ENCODE data around the gene TRIP11.

The TRIP11 gene

GRCh38 chr14:92005019-92005418 is 34.8 kb downstream of the TRIP11 start:
- H3K27me3 ChIP-seq (replicated peaks; ENCODE audit: control insufficient read depth, insufficient read depth, low read length), result no peaks in the 10 kb centered on the region
- no peak overlapping the region for H3K4me3 ChIP-seq (ENCODE audit: low read length)
- H3K36me3 ChIP-seq (ENCODE audit: control insufficient read depth, insufficient read depth, low read length, severe bottlenecking), result peaks cover 59% of the 10 kb centered on the region
- H3K9ac ChIP-seq (ENCODE audit: low read length), result no peak overlapping the region
- no peak for DNase-seq (ENCODE audit: low read depth)
- H3K9me3 ChIP-seq (ENCODE audit: control insufficient read depth, low read length), result no peaks in the 10 kb centered on the region
- H3K4me1 ChIP-seq (ENCODE audit: control insufficient read depth, insufficient read depth, low read length), result peaks cover 3% of the 10 kb centered on the region

DNA sequence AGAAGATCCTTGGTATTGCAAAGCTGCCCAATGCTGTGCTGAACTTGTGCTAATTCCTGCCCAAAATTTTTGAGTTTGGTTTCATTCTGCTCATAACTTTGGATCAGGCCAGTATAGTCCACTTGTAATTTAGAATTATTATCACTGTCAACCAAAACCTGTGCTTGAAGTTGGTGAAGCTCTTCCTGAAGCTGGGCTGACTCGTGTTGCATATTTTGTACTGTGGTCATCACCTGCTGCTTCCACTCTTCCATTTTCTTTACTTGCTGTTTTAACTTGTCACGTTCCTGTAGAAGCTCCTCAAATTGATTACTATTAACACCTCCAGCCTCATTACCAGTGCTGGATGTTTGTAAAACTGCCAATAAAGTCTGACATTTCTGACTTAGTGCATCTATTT is 35.8 kb downstream of the TRIP11 start:
- Histone ChIP-seq H3K4me3 (ENCODE audit: low read length) (no peak overlapping the region), H3K9me3 (ENCODE audit: control insufficient read depth, low read length) (no peaks in the 10 kb centered on the region), H3K4me1 (ENCODE audit: control insufficient read depth, insufficient read depth, low read length) (peaks cover 4% of the 10 kb centered on the region), H3K9ac (ENCODE audit: low read length) (no peak overlapping the region), H3K36me3 (ENCODE audit: control insufficient read depth, insufficient read depth, low read length, severe bottlenecking) (peaks cover 51% of the 10 kb centered on the region), H3K27me3 (replicated peaks; ENCODE audit: control insufficient read depth, insufficient read depth, low read length) (no peaks in the 10 kb centered on the region)
- no peak for DNase-seq (ENCODE audit: low read depth)

GRCh38 chr14:91998667-91999570 is 40.9 kb downstream of the TRIP11 start:
- Histone ChIP-seq H3K27me3 (replicated peaks; ENCODE audit: control insufficient read depth, insufficient read depth, low read length) (no peaks in the 10 kb centered on the region), H3K4me1 (ENCODE audit: control insufficient read depth, insufficient read depth, low read length) (peaks cover 17% of the 10 kb centered on the region), H3K9ac (ENCODE audit: low read length) (no peak overlapping the region), H3K9me3 (ENCODE audit: control insufficient read depth, low read length) (no peaks in the 10 kb centered on the region), H3K36me3 (ENCODE audit: control insufficient read depth, insufficient read depth, low read length, severe bottlenecking) (peaks cover 28% of the 10 kb centered on the region), H3K4me3 (ENCODE audit: low read length) (no peak overlapping the region)
- DNase-seq (ENCODE audit: low read depth), result no peak

DNA sequence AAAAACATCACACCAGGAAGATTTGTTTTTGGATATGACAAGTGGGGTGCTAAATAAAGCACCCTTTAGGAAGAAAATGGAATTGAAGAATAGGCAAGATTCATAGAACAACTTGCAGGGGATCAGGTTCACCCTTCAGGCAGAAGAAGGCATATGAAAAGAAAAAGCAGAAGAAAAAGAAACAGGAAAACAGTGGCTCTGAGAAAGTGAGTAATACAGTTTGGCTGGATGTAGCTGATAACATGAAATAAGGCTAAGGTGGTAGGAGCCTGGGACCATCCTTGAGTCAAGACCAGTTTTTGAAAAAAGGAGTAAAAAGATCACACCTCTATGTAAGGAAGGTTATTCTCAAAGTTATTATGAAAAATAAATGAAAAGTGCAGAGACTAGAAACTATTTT is 42.4 kb downstream of the TRIP11 start:
- peaks cover 17% of the 10 kb centered on the region for H3K4me1 ChIP-seq (ENCODE audit: control insufficient read depth, insufficient read depth, low read length)
- H3K4me3 ChIP-seq (ENCODE audit: low read length), result no peak overlapping the region
- H3K36me3 ChIP-seq (ENCODE audit: control insufficient read depth, insufficient read depth, low read length, severe bottlenecking), result peaks cover 37% of the 10 kb centered on the region
- DNase-seq (ENCODE audit: low read depth), result peak; percentile 27
- H3K9me3 ChIP-seq (ENCODE audit: control insufficient read depth, low read length), result no peaks in the 10 kb centered on the region
- no peak overlapping the region for H3K9ac ChIP-seq (ENCODE audit: low read length)
- no peaks in the 10 kb centered on the region for H3K27me3 ChIP-seq (replicated peaks; ENCODE audit: control insufficient read depth, insufficient read depth, low read length)

DNA sequence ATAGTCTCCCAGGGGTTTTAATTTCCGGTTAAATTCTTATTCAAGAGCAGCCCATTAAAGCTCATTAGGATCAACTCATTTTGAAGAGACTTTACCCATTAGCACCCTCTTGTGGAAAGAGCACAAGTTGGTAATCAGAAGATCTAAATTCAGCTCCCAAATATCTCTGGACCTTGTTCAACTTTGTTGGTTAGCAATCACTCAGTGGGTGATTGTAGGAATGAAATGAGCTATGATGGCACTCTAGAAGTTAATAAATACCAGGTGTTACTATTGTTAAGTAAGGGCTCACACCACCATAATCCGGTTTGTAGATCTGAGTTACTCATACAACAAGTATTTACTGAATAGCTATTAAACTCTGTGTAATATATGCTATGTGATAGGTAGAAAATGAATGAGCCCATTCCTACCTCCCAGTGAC is 42.9 kb downstream of the TRIP11 start:
- DNase-seq (ENCODE audit: low read depth), result peak; percentile 89
- no peak overlapping the region for H3K4me3 ChIP-seq (ENCODE audit: low read length)
- no peak overlapping the region for H3K9ac ChIP-seq (ENCODE audit: low read length)
- H3K4me1 ChIP-seq (ENCODE audit: control insufficient read depth, insufficient read depth, low read length), result peaks cover 17% of the 10 kb centered on the region
- no peaks in the 10 kb centered on the region for H3K27me3 ChIP-seq (replicated peaks; ENCODE audit: control insufficient read depth, insufficient read depth, low read length)
- H3K9me3 ChIP-seq (ENCODE audit: control insufficient read depth, low read length), result no peaks in the 10 kb centered on the region
- H3K36me3 ChIP-seq (ENCODE audit: control insufficient read depth, insufficient read depth, low read length, severe bottlenecking), result peaks cover 43% of the 10 kb centered on the region

DNA sequence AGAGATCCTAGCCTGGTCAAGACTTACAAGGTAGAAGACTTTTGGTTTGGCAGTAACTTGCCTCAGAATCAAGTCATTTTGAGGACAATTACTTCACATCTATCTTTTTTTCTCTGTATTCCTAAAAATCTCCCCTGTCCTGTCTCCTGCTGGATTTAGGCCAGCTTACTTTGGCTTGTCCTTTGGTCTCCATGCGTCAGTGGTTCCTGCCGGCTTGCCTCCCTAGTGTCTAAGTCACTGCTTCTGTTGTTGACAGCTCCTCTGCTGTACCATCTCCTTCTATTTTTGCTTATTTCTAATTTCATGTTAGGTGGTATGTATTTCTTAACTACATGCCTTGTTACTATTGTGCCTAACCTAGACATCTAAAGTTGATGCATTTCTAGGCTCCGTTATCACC is 52.7 kb downstream of the TRIP11 start:
- H3K4me3 ChIP-seq (ENCODE audit: low read length), result no peak overlapping the region
- no peak overlapping the region for H3K9ac ChIP-seq (ENCODE audit: low read length)
- H3K9me3 ChIP-seq (ENCODE audit: control insufficient read depth, low read length), result no peaks in the 10 kb centered on the region
- no peaks in the 10 kb centered on the region for H3K27me3 ChIP-seq (replicated peaks; ENCODE audit: control insufficient read depth, insufficient read depth, low read length)
- peaks cover 41% of the 10 kb centered on the region for H3K4me1 ChIP-seq (ENCODE audit: control insufficient read depth, insufficient read depth, low read length)
- H3K36me3 ChIP-seq (ENCODE audit: control insufficient read depth, insufficient read depth, low read length, severe bottlenecking), result peaks cover 53% of the 10 kb centered on the region
- no peak for DNase-seq (ENCODE audit: low read depth)

- H3K27me3 ChIP-seq (replicated peaks; ENCODE audit: control insufficient read depth, insufficient read depth, low read length), result no peaks in the 10 kb centered on the region
- no peaks in the 10 kb centered on the region for H3K9me3 ChIP-seq (ENCODE audit: control insufficient read depth, low read length)
- H3K9ac ChIP-seq (ENCODE audit: low read length), result peak overlapping the region; percentile 11
- peaks cover 41% of the 10 kb centered on the region for H3K4me1 ChIP-seq (ENCODE audit: control insufficient read depth, insufficient read depth, low read length)
- peaks cover 38% of the 10 kb centered on the region for H3K36me3 ChIP-seq (ENCODE audit: control insufficient read depth, insufficient read depth, low read length, severe bottlenecking)
- H3K4me3 ChIP-seq (ENCODE audit: low read length), result peak overlapping the region; percentile 50
- peak; percentile 39 for DNase-seq (ENCODE audit: low read depth)
Measured at GRCh38 chr14:91985521-91986255, 54.2 kb downstream of the TRIP11 start.

DNA sequence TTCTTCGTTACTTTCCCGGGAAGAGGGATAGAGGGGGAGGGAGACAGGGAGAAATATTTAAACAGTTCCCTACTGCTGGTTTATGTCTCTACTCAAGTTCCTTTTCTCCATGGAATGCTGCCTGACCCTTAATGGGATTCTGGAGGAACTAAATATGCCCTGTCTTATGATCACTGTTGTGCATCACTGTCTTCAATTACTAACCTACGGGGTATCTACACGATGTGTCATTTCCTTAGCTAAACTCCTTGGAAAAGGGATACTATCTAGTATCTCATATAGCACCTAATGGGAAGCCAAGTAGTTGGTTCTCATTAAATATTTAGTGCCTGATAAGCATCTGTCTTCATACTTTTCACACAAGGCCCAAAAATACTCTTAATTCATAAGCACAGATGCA is 54.9 kb downstream of the TRIP11 start:
- no peaks in the 10 kb centered on the region for H3K27me3 ChIP-seq (replicated peaks; ENCODE audit: control insufficient read depth, insufficient read depth, low read length)
- H3K36me3 ChIP-seq (ENCODE audit: control insufficient read depth, insufficient read depth, low read length, severe bottlenecking), result peaks cover 34% of the 10 kb centered on the region
- H3K4me1 ChIP-seq (ENCODE audit: control insufficient read depth, insufficient read depth, low read length), result peaks cover 48% of the 10 kb centered on the region
- no peak overlapping the region for H3K9ac ChIP-seq (ENCODE audit: low read length)
- DNase-seq (ENCODE audit: low read depth), result no peak
- H3K4me3 ChIP-seq (ENCODE audit: low read length), result peak overlapping the region; percentile 50
- H3K9me3 ChIP-seq (ENCODE audit: control insufficient read depth, low read length), result no peaks in the 10 kb centered on the region

GRCh38 chr14:91983588-91983987 is 56.3 kb downstream of the TRIP11 start:
- Histone ChIP-seq H3K4me3 (ENCODE audit: low read length) (no peak overlapping the region), H3K4me1 (ENCODE audit: control insufficient read depth, insufficient read depth, low read length) (peaks cover 45% of the 10 kb centered on the region), H3K9me3 (ENCODE audit: control insufficient read depth, low read length) (no peaks in the 10 kb centered on the region), H3K27me3 (replicated peaks; ENCODE audit: control insufficient read depth, insufficient read depth, low read length) (no peaks in the 10 kb centered on the region), H3K36me3 (ENCODE audit: control insufficient read depth, insufficient read depth, low read length, severe bottlenecking) (peaks cover 31% of the 10 kb centered on the region), H3K9ac (ENCODE audit: low read length) (no peak overlapping the region)
- DNase-seq (ENCODE audit: low read depth), result peak; percentile 34

DNA sequence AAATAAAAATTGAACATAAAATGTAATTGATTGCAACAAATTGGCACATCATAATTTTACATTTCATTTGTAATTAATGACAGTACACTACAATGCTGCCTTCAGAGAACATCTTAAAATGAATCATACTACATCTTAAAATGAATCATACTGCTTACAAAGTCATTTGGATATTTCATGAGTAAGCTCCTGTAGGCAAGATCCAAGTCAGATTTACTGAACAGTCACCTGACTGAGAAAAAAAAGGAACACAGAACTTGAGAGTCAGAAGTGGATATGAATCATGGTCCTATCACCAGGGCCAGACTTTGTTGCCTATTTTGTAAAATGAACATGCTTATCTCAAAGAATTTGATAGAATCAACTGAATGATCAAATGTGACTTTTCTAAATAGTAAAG is 59.7 kb downstream of the TRIP11 start:
- Histone ChIP-seq H3K4me1 (ENCODE audit: control insufficient read depth, insufficient read depth, low read length) (peaks cover 26% of the 10 kb centered on the region), H3K9ac (ENCODE audit: low read length) (no peak overlapping the region), H3K27me3 (replicated peaks; ENCODE audit: control insufficient read depth, insufficient read depth, low read length) (no peaks in the 10 kb centered on the region), H3K4me3 (ENCODE audit: low read length) (no peak overlapping the region), H3K9me3 (ENCODE audit: control insufficient read depth, low read length) (no peaks in the 10 kb centered on the region), H3K36me3 (ENCODE audit: control insufficient read depth, insufficient read depth, low read length, severe bottlenecking) (peaks cover 16% of the 10 kb centered on the region)
- DNase-seq (ENCODE audit: low read depth), result peak; percentile 84

DNA sequence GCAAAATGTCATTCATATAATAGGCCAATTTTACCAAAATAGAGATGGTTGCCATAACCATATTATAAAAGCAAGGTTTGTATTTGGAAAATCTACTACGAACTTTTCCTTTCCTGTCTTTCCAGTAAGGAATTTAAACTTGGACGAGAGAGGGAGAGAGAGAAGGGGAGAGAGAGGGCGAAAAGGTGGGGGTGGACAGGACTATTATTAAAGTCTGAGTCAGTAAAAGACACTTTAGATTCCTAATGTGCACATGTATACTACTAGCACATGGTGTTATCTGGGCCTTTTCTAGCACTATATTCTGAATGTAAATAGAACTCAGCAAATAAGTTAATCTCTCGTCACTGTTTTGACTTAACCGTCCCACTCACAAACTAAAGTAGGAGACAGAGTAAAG is 62.0 kb downstream of the TRIP11 start:
- Histone ChIP-seq H3K4me3 (ENCODE audit: low read length) (no peak overlapping the region), H3K36me3 (ENCODE audit: control insufficient read depth, insufficient read depth, low read length, severe bottlenecking) (peaks cover 31% of the 10 kb centered on the region), H3K27me3 (replicated peaks; ENCODE audit: control insufficient read depth, insufficient read depth, low read length) (no peaks in the 10 kb centered on the region), H3K4me1 (ENCODE audit: control insufficient read depth, insufficient read depth, low read length) (peaks cover 16% of the 10 kb centered on the region), H3K9ac (ENCODE audit: low read length) (no peak overlapping the region), H3K9me3 (ENCODE audit: control insufficient read depth, low read length) (no peaks in the 10 kb centered on the region)
- DNase-seq (ENCODE audit: low read depth), result no peak

All from adipocyte (in vitro differentiated cells).